ENCODE measurements around the gene TRIP13. TPM values are rescaled to one million over a fixed set of nuclear protein-coding genes. Genes with fewer than 3 reads are reported as not detected.

The TRIP13 gene
- total and polyA plus RNA-seq, 2 experiments from 2014 or later = 9.2 to 9.4 TPM

DNA sequence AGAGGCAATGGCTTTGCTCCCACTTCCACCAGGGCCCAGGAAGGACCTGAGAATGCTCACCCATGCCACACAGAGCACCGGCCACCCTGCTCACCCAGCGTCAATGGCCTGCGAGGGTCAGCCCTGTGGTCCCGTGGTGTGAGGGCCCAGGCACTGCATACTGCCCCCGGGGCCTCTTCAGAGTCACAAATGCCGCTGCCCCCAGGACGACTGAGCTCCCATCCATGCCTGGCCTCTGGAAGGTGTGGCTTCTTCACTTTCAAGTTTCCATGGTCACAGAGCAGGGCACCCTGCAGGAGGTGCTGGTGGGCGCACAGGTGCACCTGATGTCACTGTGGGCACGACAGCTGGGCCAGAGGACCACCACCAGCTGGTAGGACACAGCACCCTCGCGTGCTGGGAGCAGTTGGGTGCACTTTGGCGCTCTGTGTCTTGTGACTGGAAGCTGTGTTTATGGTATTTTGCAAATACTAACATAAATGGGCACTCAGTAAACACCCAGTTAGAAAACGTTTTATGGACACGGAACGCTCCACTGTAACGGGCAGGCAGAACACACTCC lies 29.4 kb upstream of the TRIP13 start:
- TF ChIP-seq EZH2 (IDR thresholded peaks at IDR 0.05; ENCODE audit: borderline replicate concordance) (no peak), EZH2phosphoT487 (IDR thresholded peaks at IDR 0.05; ENCODE audit: low read depth, severe bottlenecking, unreplicated experiment) (no peak)
- TF ChIP-seq, protein P1, sequence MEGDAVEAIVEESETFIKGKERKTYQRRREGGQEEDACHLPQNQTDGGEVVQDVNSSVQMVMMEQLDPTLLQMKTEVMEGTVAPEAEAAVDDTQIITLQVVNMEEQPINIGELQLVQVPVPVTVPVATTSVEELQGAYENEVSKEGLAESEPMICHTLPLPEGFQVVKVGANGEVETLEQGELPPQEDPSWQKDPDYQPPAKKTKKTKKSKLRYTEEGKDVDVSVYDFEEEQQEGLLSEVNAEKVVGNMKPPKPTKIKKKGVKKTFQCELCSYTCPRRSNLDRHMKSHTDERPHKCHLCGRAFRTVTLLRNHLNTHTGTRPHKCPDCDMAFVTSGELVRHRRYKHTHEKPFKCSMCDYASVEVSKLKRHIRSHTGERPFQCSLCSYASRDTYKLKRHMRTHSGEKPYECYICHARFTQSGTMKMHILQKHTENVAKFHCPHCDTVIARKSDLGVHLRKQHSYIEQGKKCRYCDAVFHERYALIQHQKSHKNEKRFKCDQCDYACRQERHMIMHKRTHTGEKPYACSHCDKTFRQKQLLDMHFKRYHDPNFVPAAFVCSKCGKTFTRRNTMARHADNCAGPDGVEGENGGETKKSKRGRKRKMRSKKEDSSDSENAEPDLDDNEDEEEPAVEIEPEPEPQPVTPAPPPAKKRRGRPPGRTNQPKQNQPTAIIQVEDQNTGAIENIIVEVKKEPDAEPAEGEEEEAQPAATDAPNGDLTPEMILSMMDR (IDR thresholded peaks at IDR 0.05; ENCODE audit: poor library complexity) = no peak
- H3K9me3 ChIP-seq (ENCODE audit: low read depth) = no peaks in the 10 kb centered on the region
- H3K4me1 ChIP-seq (ENCODE audit: insufficient read depth) = peaks cover 5% of the 10 kb centered on the region
- H2AFZ ChIP-seq = no peak overlapping the region
- H3K4me2 ChIP-seq = no peak overlapping the region
- 96% methylated on average over 16 of the region's 16 CpGs for WGBS (ENCODE audit: low lambda C conversion rate, missing lambda C conversion rate)
- no peaks in the 10 kb centered on the region for H3K36me3 ChIP-seq (replicated peaks; ENCODE audit: insufficient read depth, low read depth)
- H3K9me2 ChIP-seq (replicated peaks; ENCODE audit: insufficient read depth) = no peaks in the 10 kb centered on the region
- H4K20me1 ChIP-seq (ENCODE audit: insufficient read depth, poor library complexity, severe bottlenecking) = no peaks in the 10 kb centered on the region
- no peaks in the 10 kb centered on the region for H3K27me3 ChIP-seq
- H3K27ac ChIP-seq = no peak overlapping the region
- no peak for DNase-seq (ENCODE audit: low spot score)
- H3K79me2 ChIP-seq = no peaks in the 10 kb centered on the region
- no peak overlapping the region for H3K4me3 ChIP-seq

DNA sequence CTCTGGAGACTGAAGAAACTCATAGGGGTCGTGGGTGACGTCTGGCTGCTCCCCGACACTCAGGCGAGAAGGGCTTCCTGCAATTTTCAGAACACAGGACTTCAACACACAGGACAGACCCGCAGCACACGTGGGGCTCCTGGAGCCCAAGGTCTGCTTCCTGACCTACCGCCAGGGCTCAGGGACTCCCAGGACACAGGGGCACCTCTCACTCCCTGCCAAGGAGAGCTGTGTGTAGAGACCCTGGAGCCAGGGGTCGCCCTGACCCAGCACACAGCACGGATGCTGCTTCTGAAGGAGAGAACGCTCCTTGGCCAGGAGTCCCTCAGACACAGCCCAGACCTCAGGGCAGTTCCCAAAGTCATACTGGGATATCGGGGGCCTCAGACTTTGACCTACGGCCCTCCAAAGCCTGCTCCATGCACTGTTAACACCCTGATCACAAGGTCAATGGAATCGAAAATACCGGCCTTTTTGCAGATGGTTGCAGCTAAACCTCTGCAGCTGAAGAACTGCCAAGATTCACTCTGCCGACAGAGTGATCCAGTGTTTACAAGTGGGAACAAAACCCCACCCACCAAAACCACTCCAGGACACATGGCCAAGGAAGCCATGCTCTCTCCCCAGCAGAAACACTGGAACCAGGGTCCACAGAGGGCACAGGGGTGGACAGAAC lies 28.1 kb upstream of the TRIP13 start:
- Histone ChIP-seq H3K36me3 (replicated peaks; ENCODE audit: insufficient read depth, low read depth) (no peaks in the 10 kb centered on the region), H3K9me3 (ENCODE audit: low read depth) (no peaks in the 10 kb centered on the region), H3K4me3 (no peak overlapping the region), H3K27me3 (no peaks in the 10 kb centered on the region), H4K20me1 (ENCODE audit: insufficient read depth, poor library complexity, severe bottlenecking) (no peaks in the 10 kb centered on the region), H3K4me2 (no peak overlapping the region), H2AFZ (no peak overlapping the region), H3K9me2 (replicated peaks; ENCODE audit: insufficient read depth) (no peaks in the 10 kb centered on the region), H3K4me1 (ENCODE audit: insufficient read depth) (peaks cover 5% of the 10 kb centered on the region), H3K79me2 (no peaks in the 10 kb centered on the region), H3K27ac (no peak overlapping the region)
- no peak for TF ChIP-seq EZH2 (IDR thresholded peaks at IDR 0.05; ENCODE audit: borderline replicate concordance)
- no peak for TF ChIP-seq EZH2phosphoT487 (IDR thresholded peaks at IDR 0.05; ENCODE audit: low read depth, severe bottlenecking, unreplicated experiment)
- DNase-seq (ENCODE audit: low spot score) = no peak
- WGBS (ENCODE audit: low lambda C conversion rate, missing lambda C conversion rate) = 93% methylated on average over 15 of the region's 15 CpGs

DNA sequence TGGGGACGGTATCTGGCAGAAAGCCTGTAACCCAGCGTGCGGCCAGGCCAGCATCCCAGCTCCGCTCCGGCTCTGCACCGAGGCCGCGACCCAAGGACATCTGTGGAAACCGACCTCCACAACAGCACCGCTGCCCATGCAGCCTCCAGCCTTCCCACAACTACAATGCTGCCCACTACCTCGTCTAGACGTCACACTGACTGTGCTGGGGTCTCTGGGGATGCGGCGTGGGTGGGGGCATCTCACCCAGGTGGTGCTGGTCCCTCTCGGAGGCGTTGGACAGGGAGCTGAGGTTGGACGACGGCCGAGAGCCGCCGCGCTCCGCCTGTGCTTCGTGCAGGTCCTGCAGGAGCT lies 27.5 kb upstream of the TRIP13 start:
- Histone ChIP-seq H3K36me3 (replicated peaks; ENCODE audit: insufficient read depth, low read depth) (no peaks in the 10 kb centered on the region), H3K4me1 (ENCODE audit: insufficient read depth) (peaks cover 5% of the 10 kb centered on the region), H3K27me3 (no peaks in the 10 kb centered on the region), H3K4me2 (no peak overlapping the region), H2AFZ (no peak overlapping the region), H3K9me2 (replicated peaks; ENCODE audit: insufficient read depth) (no peaks in the 10 kb centered on the region), H3K4me3 (no peak overlapping the region), H3K27ac (no peak overlapping the region), H3K9me3 (ENCODE audit: low read depth) (no peaks in the 10 kb centered on the region), H4K20me1 (ENCODE audit: insufficient read depth, poor library complexity, severe bottlenecking) (no peaks in the 10 kb centered on the region), H3K79me2 (no peaks in the 10 kb centered on the region)
- 98% methylated on average over 24 of the region's 24 CpGs for WGBS (ENCODE audit: low lambda C conversion rate, missing lambda C conversion rate)
- TF ChIP-seq, protein P1 (IDR thresholded peaks at IDR 0.05; ENCODE audit: poor library complexity) = no peak
- no peak for TF ChIP-seq EZH2 (IDR thresholded peaks at IDR 0.05; ENCODE audit: borderline replicate concordance)
- DNase-seq (ENCODE audit: low spot score) = no peak

DNA sequence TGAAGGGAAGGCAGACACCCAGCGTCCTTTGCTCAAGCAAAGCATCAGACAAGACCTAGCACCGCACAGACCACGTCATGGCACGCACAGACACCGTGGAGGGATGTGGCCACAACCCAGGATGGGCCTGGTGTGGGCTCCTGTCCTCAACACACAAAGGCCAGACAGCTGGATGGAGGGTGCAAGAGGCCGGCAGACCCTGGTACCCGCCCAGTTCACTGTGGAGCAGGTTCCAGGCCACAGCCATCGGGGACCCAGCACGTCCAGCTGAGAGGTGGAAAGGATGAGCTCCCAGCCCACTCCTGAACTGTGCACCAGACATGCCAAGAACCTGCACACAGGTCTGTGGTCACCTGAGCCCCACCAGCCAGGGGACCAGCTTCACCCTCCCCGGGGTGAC lies 26.9 kb upstream of the TRIP13 start:
- H3K36me3 ChIP-seq (replicated peaks; ENCODE audit: insufficient read depth, low read depth) = no peaks in the 10 kb centered on the region
- H4K20me1 ChIP-seq (ENCODE audit: insufficient read depth, poor library complexity, severe bottlenecking) = no peaks in the 10 kb centered on the region
- H3K4me1 ChIP-seq (ENCODE audit: insufficient read depth) = peaks cover 5% of the 10 kb centered on the region
- no peaks in the 10 kb centered on the region for H3K9me3 ChIP-seq (ENCODE audit: low read depth)
- H3K4me3 ChIP-seq = no peak overlapping the region
- H2AFZ ChIP-seq = no peak overlapping the region
- H3K79me2 ChIP-seq = no peaks in the 10 kb centered on the region
- H3K4me2 ChIP-seq = no peak overlapping the region
- TF ChIP-seq, protein P1 (IDR thresholded peaks at IDR 0.05; ENCODE audit: poor library complexity) = no peak
- TF ChIP-seq EZH2 (IDR thresholded peaks at IDR 0.05; ENCODE audit: borderline replicate concordance) = no peak
- no peak for TF ChIP-seq EZH2phosphoT487 (IDR thresholded peaks at IDR 0.05; ENCODE audit: low read depth, severe bottlenecking, unreplicated experiment)
- H3K27ac ChIP-seq = no peak overlapping the region
- DNase-seq (ENCODE audit: low spot score) = no peak
- no peaks in the 10 kb centered on the region for H3K27me3 ChIP-seq
- H3K9me2 ChIP-seq (replicated peaks; ENCODE audit: insufficient read depth) = no peaks in the 10 kb centered on the region
- WGBS (ENCODE audit: low lambda C conversion rate, missing lambda C conversion rate) = 96% methylated on average over 10 of the region's 10 CpGs
